ENCODE results near the gene REV3L. TPM values are rescaled to one million over a fixed set of nuclear protein-coding genes. Genes with fewer than 3 reads are reported as not detected.

Gene REV3L
- total and polyA plus RNA-seq, 9 of the 15 experiments (the other 6 are each of a cell fraction or from before 2014, with no cell fraction given): 5.5 to 24.4 (median 14.4) TPM

DNA sequence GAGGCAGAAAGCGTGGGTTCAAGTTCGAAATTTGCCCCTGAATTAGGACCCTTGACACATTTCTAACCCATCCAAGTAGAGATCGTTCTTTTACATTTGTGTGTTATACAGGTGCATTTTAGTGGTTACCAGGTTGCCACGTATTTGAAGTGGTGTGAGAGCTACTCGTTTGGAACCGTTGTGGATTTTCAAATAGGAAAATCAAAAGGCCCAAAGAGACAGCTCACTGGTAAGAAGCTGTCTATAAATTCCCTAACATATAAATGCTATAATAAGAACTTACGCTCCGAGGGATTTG, 1.6 kb upstream of the REV3L start:
- Histone ChIP-seq H3K36me3 (ENCODE audit: control insufficient read depth, insufficient read depth, low read length) (peaks cover 14% of the 10 kb centered on the region), H3K4me1 (replicated peaks in 1 of 2; ENCODE audit: control insufficient read depth in 2 of 2, insufficient read depth in 2 of 2, low read length in 2 of 2) (peaks cover 0 to 9% of the 10 kb centered on the region in 2 experiments; a peak in 3 of 5 replicates), H4K20me1 (replicated peaks; ENCODE audit: control insufficient read depth, insufficient read depth, low read length) (no peaks in the 10 kb centered on the region), H3K79me2 (ENCODE audit: control insufficient read depth, insufficient read depth, low read length) (peaks cover 65% of the 10 kb centered on the region), H3K4me3 (peak overlapping the region; percentile 87), H3K9ac (ENCODE audit: insufficient read depth in 1 of 2, low read depth in 2 of 2, low read length in 2 of 2) (peak overlapping the region; percentile 96), H3K9me3 (replicated peaks; ENCODE audit: control insufficient read depth, insufficient read depth, low read depth, low read length) (peaks cover 6% of the 10 kb centered on the region; the same call in 1 of the 2 replicates), H3K9me1 (ENCODE audit: control insufficient read depth, insufficient read depth, low read length) (no peaks in the 10 kb centered on the region), H2AFZ (ENCODE audit: low read depth, low read length) (peak overlapping the region; percentile 86), H3K4me2 (ENCODE audit: insufficient read depth, low read length) (peak overlapping the region; percentile 77), H3K27me3 (ENCODE audit: control insufficient read depth in 2 of 2, insufficient read depth in 2 of 2, low read length in 2 of 2) (no peaks in the 10 kb centered on the region), H3K27ac (ENCODE audit: extremely low read depth, low read depth, low read length) (peak overlapping the region; percentile 96)
- TF ChIP-seq FOXP1 (CRISPR knock-in tag; IDR thresholded peaks at IDR 0.05) (no peak), STAT5A (IDR thresholded peaks at IDR 0.05; ENCODE audit: borderline replicate concordance, low read length) (0 out of 2 replicates have a peak, but pooled peaks have one; percentile 5), ZNF707 (CRISPR knock-in tag; conservative IDR thresholded peaks at IDR 0.05) (no peak), FUS (optimal IDR thresholded peaks at IDR 0.05; ENCODE audit: low read depth, low read length) (no peak), MCM2 (IDR thresholded peaks at IDR 0.05; ENCODE audit: low read depth) (no peak), ELF1 (tag; IDR thresholded peaks at IDR 0.05) (0 out of 2 replicates have a peak, but pooled peaks have one; percentile 17)
- FAIRE-seq: no peak
- in situ Hi-C loops (cut with MboI): no loop called here
- DNase-seq (ENCODE audit: extremely low read depth in 1 of 4, low spot score in 3 of 4): peak in 1 of 4 experiments; percentile 31
- POLR2A ChIA-PET: interaction anchor here (0.6 to 2.8 kb wide), 17 partner anchors 12 to 772 kb away, joined by 3 to 19 read pairs (median 4); partner anchors contain the start of gene FYN
- CTCF ChIA-PET (ENCODE audit: low intra/inter-chr PET ratio): no interaction called here
- BruUV-seq (replicated peaks): no TSS peak
- 2% methylated on average over 8 of the region's 8 CpGs for WGBS (ENCODE audit: insufficient coverage, low coverage, missing lambda C conversion rate)
- intact Hi-C loops (cut with micrococcal nuclease): loop anchor here (2.0 to 5.0 kb wide), 2 partner anchors 68 to 120 kb away; partner anchors contain the start of gene TRAF3IP2
- no peak for ATAC-seq
